Measurements from ENCODE around the gene CFB. TPM values are rescaled to one million over a fixed set of nuclear protein-coding genes. Genes with fewer than 3 reads are reported as not detected.
"Not testable (repeated sequence)": the region's sequence is repeated elsewhere in the genome, so short reads cannot be mapped to it uniquely, and the experiment has no call there.

The CFB gene
- total RNA-seq, 1 experiment from 2014 or later, result 0.32 TPM

DNA sequence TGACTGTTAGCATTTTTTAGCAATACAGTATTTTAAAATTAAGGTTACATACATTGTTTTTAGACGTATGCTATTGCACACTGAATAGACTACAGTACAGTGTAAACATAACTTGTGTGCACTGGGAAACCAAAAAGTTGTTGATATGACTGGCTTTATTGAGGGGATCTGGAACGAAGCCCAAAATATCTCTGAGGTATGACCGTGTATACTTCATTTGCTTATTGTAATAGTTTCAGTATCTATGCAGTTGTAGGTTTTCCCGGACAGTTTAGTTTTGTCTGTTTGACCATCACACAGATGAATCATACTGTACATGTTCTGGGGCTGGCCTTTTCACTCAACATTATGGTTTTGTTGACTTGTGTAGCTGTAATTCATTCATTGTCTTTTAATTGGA lies 37.1 kb upstream of the CFB start:
- Histone ChIP-seq H3K27ac (ENCODE audit: low read depth, low read length, poor library complexity, severe bottlenecking) (no peak overlapping the region), H3K4me1 (ENCODE audit: insufficient read depth, low read length, poor library complexity, severe bottlenecking) (no peaks in the 10 kb centered on the region), H3K4me3 (ENCODE audit: low read depth, low read length, poor library complexity, severe bottlenecking) (no peak overlapping the region), H3K9me3 (ENCODE audit: low read depth, low read length, poor library complexity, severe bottlenecking) (no peaks in the 10 kb centered on the region), H3K27me3 (replicated peaks; ENCODE audit: insufficient read depth, low read depth, low read length, poor library complexity) (no peaks in the 10 kb centered on the region), H3K36me3 (ENCODE audit: insufficient read depth, low read length, poor library complexity, severe bottlenecking) (no peaks in the 10 kb centered on the region)
- BruUV-seq (replicated peaks), result no TSS peak
- no peak for DNase-seq (ENCODE audit: low spot score)
- ChIA-PET POLR2A (ENCODE audit: low non-redundant PET) (interaction anchor here (0.7 kb wide), 1 partner anchor 11 kb away, joined by 4 read pairs; no protein-coding TSS in a partner anchor), CTCF (interaction anchor here (0.6 kb wide), 1 partner anchor 11 kb away, joined by 4 read pairs; no protein-coding TSS in a partner anchor)
- TF ChIP-seq, protein P1, sequence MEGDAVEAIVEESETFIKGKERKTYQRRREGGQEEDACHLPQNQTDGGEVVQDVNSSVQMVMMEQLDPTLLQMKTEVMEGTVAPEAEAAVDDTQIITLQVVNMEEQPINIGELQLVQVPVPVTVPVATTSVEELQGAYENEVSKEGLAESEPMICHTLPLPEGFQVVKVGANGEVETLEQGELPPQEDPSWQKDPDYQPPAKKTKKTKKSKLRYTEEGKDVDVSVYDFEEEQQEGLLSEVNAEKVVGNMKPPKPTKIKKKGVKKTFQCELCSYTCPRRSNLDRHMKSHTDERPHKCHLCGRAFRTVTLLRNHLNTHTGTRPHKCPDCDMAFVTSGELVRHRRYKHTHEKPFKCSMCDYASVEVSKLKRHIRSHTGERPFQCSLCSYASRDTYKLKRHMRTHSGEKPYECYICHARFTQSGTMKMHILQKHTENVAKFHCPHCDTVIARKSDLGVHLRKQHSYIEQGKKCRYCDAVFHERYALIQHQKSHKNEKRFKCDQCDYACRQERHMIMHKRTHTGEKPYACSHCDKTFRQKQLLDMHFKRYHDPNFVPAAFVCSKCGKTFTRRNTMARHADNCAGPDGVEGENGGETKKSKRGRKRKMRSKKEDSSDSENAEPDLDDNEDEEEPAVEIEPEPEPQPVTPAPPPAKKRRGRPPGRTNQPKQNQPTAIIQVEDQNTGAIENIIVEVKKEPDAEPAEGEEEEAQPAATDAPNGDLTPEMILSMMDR (conservative IDR thresholded peaks at IDR 0.05; ENCODE audit: low read depth, low read length), result no peak
- TF ChIP-seq EZH2 (IDR thresholded peaks at IDR 0.05; ENCODE audit: borderline replicate concordance, low read depth, low read length, poor library complexity, severe bottlenecking), result no peak
- intact Hi-C loops (cut with micrococcal nuclease; ENCODE audit: unreplicated experiment), result no loop called here

DNA sequence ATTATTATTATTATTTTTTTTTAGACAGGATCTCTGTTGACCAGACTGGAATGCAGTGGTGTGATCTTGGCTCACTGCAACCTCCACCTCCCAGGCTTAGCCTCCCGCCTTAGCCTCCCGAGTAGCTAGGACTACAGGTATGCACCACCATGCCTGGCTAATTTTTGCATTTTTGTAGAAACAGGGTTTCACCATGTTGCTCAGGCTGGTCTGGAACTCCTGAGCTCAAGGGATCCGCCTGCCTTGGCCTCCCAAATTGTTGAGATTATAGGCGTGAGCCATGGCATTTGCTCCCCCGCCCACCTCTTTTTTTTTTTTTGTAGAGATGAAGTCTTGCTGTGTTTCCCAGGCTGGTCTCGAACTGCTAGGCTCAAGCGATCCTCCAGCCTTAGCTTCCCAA lies 36.6 kb upstream of the CFB start:
- H3K27me3 ChIP-seq (replicated peaks; ENCODE audit: insufficient read depth, low read depth, low read length, poor library complexity); H3K36me3 ChIP-seq (ENCODE audit: insufficient read depth, low read length, poor library complexity, severe bottlenecking); H3K27ac ChIP-seq (ENCODE audit: low read depth, low read length, poor library complexity, severe bottlenecking); H3K9me3 ChIP-seq (ENCODE audit: low read depth, low read length, poor library complexity, severe bottlenecking); BruUV-seq (replicated peaks); intact Hi-C loops (cut with micrococcal nuclease; ENCODE audit: unreplicated experiment); DNase-seq (ENCODE audit: low spot score); H3K4me1 ChIP-seq (ENCODE audit: insufficient read depth, low read length, poor library complexity, severe bottlenecking); H3K4me3 ChIP-seq (ENCODE audit: low read depth, low read length, poor library complexity, severe bottlenecking): not testable (repeated sequence)
- ChIA-PET CTCF (interaction anchor here (0.6 kb wide), 1 partner anchor 10 kb away, joined by 4 read pairs; no protein-coding TSS in a partner anchor), POLR2A (ENCODE audit: low non-redundant PET) (interaction anchor here (0.7 kb wide), 1 partner anchor 11 kb away, joined by 4 read pairs; no protein-coding TSS in a partner anchor)

- no peak for DNase-seq (ENCODE audit: low spot score)
- POLR2A ChIA-PET (ENCODE audit: low non-redundant PET), result no interaction called here
- intact Hi-C loops (cut with micrococcal nuclease; ENCODE audit: unreplicated experiment), result no loop called here
- no peaks in the 10 kb centered on the region for H3K4me1 ChIP-seq (ENCODE audit: insufficient read depth, low read length, poor library complexity, severe bottlenecking)
- H3K9me3 ChIP-seq (ENCODE audit: low read depth, low read length, poor library complexity, severe bottlenecking), result no peaks in the 10 kb centered on the region
- H3K27me3 ChIP-seq (replicated peaks; ENCODE audit: insufficient read depth, low read depth, low read length, poor library complexity), result no peaks in the 10 kb centered on the region
- TF ChIP-seq, protein P1 (conservative IDR thresholded peaks at IDR 0.05; ENCODE audit: low read depth, low read length), result no peak
- TF ChIP-seq EZH2 (IDR thresholded peaks at IDR 0.05; ENCODE audit: borderline replicate concordance, low read depth, low read length, poor library complexity, severe bottlenecking), result no peak
- no TSS peak for BruUV-seq (replicated peaks)
- H3K36me3 ChIP-seq (ENCODE audit: insufficient read depth, low read length, poor library complexity, severe bottlenecking), result no peaks in the 10 kb centered on the region
- CTCF ChIA-PET, result no interaction called here
- no peak overlapping the region for H3K4me3 ChIP-seq (ENCODE audit: low read depth, low read length, poor library complexity, severe bottlenecking)
- no peak overlapping the region for H3K27ac ChIP-seq (ENCODE audit: low read depth, low read length, poor library complexity, severe bottlenecking)
Measured at GRCh38 chr6:31911826-31912585, 33.9 kb upstream of the CFB start.

DNA sequence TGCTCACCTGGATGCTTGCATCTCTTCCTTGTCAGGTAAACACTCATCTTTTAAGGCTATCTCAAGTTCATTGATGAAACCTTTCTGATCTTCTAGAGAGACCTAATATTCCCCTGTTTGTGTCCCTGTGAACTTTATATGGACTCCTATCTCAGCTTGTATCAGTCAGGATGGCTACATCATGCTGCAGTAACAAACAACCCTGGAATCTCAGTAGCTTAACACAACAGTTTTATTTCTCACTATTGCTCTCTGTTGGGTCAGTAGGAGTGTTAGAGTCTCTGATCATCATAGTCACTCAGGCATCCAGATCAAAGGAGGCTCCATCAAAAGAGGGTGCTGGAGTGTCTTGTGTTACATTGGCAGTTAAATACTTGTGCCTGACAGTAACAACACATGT lies 30.5 kb upstream of the CFB start:
- no TSS peak for BruUV-seq (replicated peaks)
- ChIA-PET POLR2A (ENCODE audit: low non-redundant PET) (no interaction called here), CTCF (no interaction called here)

More for the DNA sequence above, 30.5 kb upstream of the CFB start:
- no peaks in the 10 kb centered on the region for H3K4me1 ChIP-seq (ENCODE audit: insufficient read depth, low read length, poor library complexity, severe bottlenecking)
- no peak overlapping the region for H3K27ac ChIP-seq (ENCODE audit: low read depth, low read length, poor library complexity, severe bottlenecking)
- H3K9me3 ChIP-seq (ENCODE audit: low read depth, low read length, poor library complexity, severe bottlenecking), result no peaks in the 10 kb centered on the region
- H3K4me3 ChIP-seq (ENCODE audit: low read depth, low read length, poor library complexity, severe bottlenecking), result no peak overlapping the region
- H3K27me3 ChIP-seq (replicated peaks; ENCODE audit: insufficient read depth, low read depth, low read length, poor library complexity), result no peaks in the 10 kb centered on the region
- no peaks in the 10 kb centered on the region for H3K36me3 ChIP-seq (ENCODE audit: insufficient read depth, low read length, poor library complexity, severe bottlenecking)
- TF ChIP-seq, protein P1 (conservative IDR thresholded peaks at IDR 0.05; ENCODE audit: low read depth, low read length), result no peak
- intact Hi-C loops (cut with micrococcal nuclease; ENCODE audit: unreplicated experiment), result no loop called here
- no peak for DNase-seq (ENCODE audit: low spot score)

All from A673 (cell line).